Renal cortical epithelial cell (primary cell): ENCODE results near the gene ZNF225. TPM values are rescaled to one million over a fixed set of nuclear protein-coding genes. Genes with fewer than 3 reads are reported as not detected.
A peak's percentile ranks its signal among the peaks of the same experiment; 100 is the strongest.
"Not testable (repeated sequence)": the region's sequence is repeated elsewhere in the genome, so short reads cannot be mapped to it uniquely, and the experiment has no call there.

Experiments used
- DNase-seq: peaks from one replicate; pipeline ENCODE4 v3.0.0-alpha.2; 2011; ENCODE audit warnings: low read depth
- total RNA-seq: library from RNA; depleted of rRNA; stranded (reverse); fragments of >200 nt; gene quantifications from 2 replicates; pipeline ENCODE4 v1.2.3, GENCODE V29; 2014

ZNF225 gene
- 3.5 and 9.2 TPM in 2 replicates for total RNA-seq

DNA sequence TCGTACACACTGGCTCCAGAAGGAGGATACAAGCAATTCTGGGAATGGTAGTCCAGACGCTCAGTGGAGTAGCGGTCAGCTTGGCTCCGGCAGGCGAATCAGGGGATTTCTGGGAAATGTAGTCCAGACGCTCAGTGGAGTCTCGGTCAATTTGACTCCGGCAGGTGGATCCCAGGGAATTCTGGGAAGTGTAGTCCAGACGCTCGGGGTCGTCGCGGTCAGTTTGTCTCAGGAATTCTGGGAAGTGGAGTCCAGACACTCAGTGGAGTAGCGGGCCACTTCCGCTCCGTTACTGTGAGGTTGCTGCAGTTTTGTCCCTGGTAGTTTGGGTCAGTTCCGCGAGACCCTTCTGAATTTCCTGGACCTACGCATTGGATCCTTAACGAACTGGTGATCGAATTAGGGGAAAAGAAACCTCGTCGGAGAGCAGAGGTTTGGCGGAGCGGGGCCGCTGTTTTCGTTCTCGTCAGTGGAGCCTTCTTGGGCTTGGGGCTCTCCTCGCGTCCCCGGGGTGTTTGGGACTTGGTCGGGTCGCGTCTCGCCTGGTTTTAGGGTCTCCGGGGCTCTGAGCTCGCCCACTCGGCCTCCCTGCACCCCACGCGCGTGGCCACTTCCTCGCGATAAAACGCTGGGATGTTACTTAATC, at the start of gene ZNF225:
Gene ZNF225, plus strand, starts transcription at position 262 of the 646 bp plus-strand sequence. CDS start 2,429 bp downstream, outside the sequence.
- DNase-seq, result peak; percentile 98

DNA sequence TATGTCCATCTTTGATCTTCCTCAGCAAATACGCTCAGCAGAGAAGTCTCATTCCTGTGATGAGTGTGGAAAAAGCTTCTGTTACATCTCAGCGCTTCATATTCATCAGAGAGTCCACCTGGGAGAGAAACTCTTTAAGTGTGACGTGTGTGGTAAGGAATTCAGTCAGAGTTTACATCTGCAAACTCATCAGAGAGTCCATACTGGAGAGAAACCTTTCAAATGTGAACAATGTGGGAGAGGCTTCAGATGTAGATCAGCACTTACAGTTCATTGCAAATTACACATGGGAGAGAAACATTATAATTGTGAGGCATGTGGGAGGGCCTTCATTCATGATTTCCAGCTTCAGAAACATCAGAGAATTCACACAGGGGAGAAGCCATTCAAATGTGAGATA, 46.9 kb upstream of the ZNF225 start:
- no peak for DNase-seq

GRCh38 chr19:44069415-44069814, 43.8 kb upstream of the ZNF225 start:
- DNase-seq, result no peak

- peak; percentile 88 for DNase-seq
These were observed 41.2 kb upstream of the ZNF225 start, which contains the start of gene ZNF284 for GRCh38 chr19:44071824-44072542. Gene ZNF284, plus strand, starts transcription at chr19:44072159. Its CDS starts 4,231 bp downstream, at chr19:44076390.

DNA sequence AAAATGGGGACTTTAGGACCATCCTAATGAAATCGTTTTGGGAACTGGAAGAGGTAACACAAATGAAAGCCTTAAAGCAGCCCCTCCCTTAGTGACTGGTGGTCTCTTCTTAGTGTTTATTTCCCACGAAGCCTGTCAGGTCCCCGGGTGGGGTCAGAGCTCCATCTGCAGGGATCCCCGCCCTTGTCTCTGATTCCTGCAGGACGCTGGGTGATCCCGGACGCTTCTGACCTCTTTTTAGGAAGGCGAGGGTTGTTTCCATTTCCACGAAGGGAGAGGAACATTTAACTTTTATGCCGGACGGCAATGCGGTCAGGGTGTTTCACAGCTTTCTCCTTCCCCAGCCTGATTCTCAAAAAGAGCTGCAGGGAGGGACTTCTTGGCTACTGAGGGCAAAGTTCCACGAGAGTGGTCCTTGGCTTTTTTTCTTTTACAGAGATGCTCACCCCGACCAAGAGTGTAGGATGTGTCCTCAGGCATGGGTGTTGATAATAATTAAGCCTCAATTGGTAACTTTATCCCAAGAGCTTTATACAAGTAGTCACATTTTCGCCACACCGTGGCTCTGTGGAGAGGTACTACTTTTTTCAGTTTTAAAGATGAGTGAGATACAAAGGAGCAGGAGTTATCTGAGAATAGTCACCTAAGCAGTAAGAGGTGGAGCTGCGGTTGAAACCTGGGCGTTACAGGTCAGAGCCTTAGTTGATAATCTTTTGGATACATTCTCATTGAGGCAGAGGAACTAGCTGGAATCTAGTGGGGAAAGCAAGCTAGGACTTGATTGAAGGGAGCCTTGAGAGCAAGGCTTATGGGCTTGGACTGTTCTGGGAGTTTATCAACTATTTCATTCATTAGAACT, 40.4 kb upstream of the ZNF225 start:
- peak; percentile 6 for DNase-seq

DNA sequence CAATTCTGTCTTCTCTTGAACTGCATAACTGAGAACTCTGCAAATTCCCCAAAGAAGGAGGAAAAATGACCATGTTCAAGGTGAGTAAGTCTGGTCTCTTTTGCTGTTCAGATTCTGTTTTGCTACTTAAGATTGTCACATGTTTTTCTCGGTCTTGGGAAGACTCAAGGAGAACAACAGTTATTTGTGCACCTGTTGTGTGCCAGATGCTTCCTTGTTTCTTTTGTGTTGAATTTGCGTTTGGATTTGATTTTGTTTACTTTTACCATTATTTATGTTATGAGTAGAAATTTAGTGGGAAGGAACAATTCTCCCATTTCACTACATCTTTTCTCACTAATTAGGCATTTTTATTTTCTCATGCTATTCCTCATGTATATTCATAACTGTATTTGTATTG, 36.9 kb upstream of the ZNF225 start:
- no peak for DNase-seq

DNA sequence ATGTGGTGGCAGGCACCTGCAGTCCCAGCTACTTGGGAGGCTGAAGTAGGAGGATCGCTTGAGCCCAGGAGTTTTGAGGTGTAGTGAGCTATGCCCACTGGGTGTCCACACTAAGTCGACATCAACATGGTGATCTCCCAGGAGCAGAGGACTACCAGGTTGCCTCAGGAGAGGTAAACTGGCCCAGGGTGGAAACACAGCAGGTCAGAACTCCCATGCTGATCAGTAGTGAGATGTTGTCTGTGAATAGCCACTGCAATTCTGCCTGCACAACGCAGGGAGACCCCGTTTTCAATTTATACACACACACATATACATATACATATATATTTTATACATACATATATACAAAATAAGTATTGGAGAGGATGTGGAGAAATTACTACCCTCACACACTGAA, 21.1 kb upstream of the ZNF225 start:
- no peak for DNase-seq

DNA sequence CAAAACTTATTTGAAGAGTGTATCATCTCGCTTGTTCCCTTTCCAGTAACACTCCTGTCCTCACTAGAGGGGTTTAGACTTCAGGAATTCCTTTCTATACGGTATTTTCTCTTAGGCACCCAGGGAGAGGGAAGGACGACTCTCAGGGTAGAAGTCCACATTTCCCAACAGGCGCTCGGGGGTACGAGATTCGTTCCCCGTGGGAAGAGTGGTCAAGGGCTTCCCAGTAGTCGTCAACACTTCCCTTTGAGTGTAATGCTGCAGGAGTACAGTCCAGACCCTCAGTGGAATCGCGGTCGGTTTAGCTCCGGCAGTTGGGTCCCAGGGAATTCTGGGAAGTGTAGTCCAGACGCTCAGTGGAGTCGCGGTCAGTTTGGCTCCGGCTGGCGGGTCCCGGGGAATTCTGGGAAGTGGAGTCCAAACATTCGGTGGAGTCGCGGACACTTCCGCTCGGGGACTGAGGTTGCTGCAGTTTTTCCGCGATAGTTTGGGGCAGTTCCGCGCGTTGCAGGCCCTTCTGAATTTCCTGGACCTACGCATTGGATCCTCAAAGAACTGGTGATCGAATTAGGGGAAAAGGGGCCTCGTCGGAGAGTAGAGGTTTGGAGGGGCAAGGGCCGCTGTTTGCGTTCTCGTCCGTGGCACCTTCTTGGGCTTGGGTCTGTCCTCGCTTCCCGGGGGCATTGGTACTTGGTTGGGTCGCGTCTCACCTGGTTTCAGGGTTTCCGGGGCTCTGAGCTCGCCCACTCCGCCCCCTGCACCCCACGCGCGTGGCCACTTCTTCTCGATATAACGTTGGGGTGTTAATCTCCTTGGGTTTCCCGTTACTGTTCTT, 19.1 kb upstream of the ZNF225 start, which contains the start of gene ZNF224:
Gene ZNF224, plus strand, starts transcription at position 431 of the 835 bp plus-strand sequence. CDS start 3,513 bp downstream, outside the sequence.
- peak; percentile 84 for DNase-seq

DNA sequence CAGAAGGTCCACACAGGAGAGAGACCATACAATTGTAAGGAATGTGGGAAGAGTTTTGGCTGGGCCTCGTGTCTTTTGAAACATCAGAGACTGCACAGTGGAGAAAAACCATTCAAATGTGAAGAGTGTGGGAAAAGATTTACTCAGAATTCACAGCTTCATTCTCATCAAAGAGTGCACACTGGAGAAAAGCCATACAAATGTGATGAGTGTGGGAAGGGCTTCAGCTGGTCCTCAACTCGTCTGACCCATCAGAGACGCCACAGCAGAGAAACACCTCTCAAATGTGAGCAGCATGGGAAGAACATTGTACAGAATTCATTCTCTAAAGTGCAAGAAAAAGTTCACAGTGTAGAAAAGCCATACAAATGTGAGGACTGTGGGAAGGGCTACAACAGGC, 5.4 kb upstream of the ZNF225 start:
- no peak for DNase-seq

DNA sequence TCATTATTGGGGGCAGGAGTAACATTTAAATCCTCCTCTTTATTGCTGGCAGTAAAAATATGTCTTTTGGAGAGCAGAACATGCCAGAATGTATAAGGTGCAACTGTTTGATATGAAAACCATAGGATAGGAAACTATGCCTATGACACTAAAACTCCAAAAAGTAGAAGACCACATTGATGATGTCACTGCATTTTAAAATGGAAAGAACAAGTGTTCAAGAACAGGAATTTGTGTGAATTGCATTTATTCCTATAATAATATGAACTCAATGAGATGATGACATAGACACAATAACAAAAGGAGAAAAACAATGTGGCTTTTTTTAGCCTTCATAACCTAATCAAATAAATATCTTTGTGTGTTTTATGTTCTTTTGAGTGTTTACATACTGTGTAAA, 3.7 kb upstream of the ZNF225 start:
- no peak for DNase-seq

- peak; percentile 78 for DNase-seq
These were observed 1.2 kb upstream of the ZNF225 start for GRCh38 chr19:44111910-44112463.

GRCh38 chr19:44112802-44113137, 429 bp upstream of the ZNF225 start:
- no peak for DNase-seq

- DNase-seq, result no peak
These were observed 688 bp downstream of the ZNF225 start for GRCh38 chr19:44113784-44114390.

- not testable (repeated sequence) for DNase-seq
These were observed 8.0 kb downstream of the ZNF225 start for GRCh38 chr19:44121162-44121561.

GRCh38 chr19:44131955-44132354, 18.8 kb downstream of the ZNF225 start:
- no peak for DNase-seq

GRCh38 chr19:44141191-44142058, 28.2 kb downstream of the ZNF225 start, which contains the start of gene ZNF234:
Gene ZNF234, plus strand, starts transcription at chr19:44141554. Its CDS starts 3,079 bp downstream, at chr19:44144633.
- DNase-seq, result peak; percentile 73

GRCh38 chr19:44142059-44142433, 28.8 kb downstream of the ZNF225 start:
- DNase-seq, result peak; percentile 13

GRCh38 chr19:44149776-44150175, 36.6 kb downstream of the ZNF225 start:
- no peak for DNase-seq

DNA sequence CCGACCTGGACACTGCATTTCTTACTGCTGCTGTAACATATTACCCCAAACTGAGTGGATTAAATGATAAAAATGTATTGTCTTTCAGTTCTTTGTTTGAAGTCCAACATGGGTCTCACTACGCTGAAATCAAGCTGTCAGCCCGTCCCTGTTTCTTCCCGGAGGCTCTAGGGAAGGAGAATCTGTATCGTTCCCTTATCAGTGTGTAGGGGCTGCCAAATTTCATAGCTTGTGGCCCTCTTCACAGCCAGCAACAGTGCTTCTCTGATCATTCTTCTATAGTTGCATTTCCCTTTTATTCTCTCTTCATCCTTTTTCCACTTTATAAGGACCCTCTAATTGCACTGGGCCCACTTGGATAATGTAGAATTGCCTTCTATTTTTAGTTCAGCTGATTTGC, 38.3 kb downstream of the ZNF225 start:
- DNase-seq, result no peak

DNA sequence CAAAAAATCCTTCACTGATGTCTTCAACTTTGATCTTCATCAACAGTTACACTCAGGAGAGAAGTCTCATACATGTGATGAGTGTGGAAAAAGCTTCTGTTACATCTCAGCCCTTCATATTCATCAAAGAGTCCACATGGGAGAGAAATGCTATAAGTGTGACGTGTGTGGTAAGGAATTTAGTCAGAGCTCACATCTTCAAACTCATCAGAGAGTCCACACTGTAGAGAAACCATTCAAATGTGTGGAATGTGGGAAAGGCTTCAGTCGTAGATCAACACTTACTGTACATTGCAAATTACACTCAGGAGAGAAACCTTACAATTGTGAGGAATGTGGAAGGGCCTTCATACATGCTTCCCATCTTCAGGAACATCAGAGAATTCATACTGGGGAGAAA, 43.3 kb downstream of the ZNF225 start:
- DNase-seq, result no peak
